T47D (cell line): ENCODE data around the gene FARP1.

Source experiments
- DNase-seq, 2 experiments: peaks; one replicate each; pipeline versions ENCODE4 v3.0.0 to v3.0.0-alpha.2; 2011 to 2012; ENCODE audit warnings: low read depth in 1 of 2, low spot score in 1 of 2
- JUND ChIP-seq: IDR thresholded peaks from 2 replicates; pipeline ENCODE4 v1.6.1; 2012; ENCODE audit warnings: low read depth
- in situ Hi-C: cut with HindIII; loops from 2 replicates; pipeline ENCODE4 v1.10.0; 2016; ENCODE audit warnings: low sequenced_read_pairs, low pct_unique_long_range_greater_than_20kb

Gene FARP1

DNA sequence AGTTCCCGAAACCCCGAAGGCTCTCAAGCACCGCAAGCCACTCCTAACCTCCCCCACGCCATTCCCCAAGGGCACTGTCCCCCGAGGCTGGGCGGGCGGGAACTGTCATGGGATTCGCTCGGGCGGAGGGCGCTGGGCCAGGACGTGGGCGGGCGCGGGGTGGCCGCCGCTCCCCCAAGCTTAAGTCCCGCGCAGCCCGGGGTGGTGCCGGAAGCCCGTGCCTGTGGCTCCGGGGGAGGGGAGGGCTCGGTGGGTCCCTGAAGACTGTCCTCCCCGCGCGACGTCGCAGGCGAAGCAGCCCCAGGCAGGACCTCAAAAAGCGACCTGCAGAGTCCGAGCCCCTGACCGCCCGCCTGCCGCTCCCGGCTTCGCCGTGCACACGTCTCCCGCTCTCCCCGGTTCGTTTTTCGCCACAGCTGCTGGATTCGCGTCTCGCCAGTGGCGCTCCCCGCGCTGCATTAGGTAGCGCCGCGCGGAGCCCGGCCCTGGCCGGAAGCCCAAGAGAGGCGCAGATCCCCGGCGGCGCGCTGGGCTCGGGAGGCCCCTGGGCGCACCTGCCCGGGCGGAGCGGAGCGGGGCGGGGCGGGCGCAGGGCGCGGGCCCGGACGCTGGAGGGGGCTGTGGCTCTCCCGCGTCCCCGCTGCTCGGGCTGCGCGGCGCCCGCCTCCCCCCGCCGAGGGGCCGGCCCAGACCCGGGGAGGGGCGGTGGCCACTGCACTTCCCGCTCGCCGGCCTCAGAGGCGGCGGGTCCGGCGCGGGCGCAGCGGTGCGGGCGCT lies at the start of gene FARP1:
Gene FARP1 (plus strand): TSS at position 715 of the 777 bp plus-strand sequence. CDS start 70,149 bp downstream, outside the sequence.
- TF ChIP-seq JUND, result no peak
- DNase-seq, result peak; percentile 79 to 87
- in situ Hi-C loops, result no loop called here

DNA sequence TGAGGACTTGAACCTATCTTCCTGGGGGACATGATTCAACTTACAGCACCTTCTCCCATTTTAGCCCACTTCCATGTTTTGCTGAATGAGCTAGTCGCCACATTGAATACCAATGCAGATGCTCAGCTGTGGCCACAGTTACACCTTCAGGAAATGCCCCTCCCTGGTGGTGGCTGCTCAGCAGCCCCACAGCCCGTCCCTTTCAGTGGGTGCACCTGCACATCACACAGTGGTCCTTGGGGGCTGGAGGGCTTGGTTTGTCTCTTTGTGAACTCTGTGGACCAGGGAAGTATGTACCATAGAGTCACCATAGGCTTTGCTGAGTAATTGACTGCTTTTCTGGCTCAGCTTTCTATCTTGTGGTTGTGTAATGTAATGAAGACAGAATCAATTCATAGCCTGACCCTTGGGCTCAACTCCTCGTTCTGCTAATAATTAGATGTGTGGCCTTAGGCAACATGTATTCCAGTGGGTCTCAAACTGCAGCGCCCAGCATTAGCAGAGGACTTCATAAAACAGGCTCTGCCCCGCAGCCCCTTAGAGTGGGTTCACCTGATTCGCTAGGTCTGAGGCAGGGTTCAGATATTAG lies 48.1 kb upstream of the FARP1 start:
- no peak for DNase-seq
- TF ChIP-seq JUND, result no peak
- in situ Hi-C loops, result no loop called here

GRCh38 chr13:98096059-98096458 lies 46.8 kb upstream of the FARP1 start:
- in situ Hi-C loops, result no loop called here
- DNase-seq, result no peak
- no peak for TF ChIP-seq JUND

- TF ChIP-seq JUND, result no peak
- DNase-seq, result no peak
- in situ Hi-C loops, result no loop called here
Measured at GRCh38 chr13:98097749-98098148, 45.1 kb upstream of the FARP1 start.

- in situ Hi-C loops, result no loop called here
- no peak for TF ChIP-seq JUND
- no peak for DNase-seq
Measured at GRCh38 chr13:98098516-98098915, 44.4 kb upstream of the FARP1 start.

DNA sequence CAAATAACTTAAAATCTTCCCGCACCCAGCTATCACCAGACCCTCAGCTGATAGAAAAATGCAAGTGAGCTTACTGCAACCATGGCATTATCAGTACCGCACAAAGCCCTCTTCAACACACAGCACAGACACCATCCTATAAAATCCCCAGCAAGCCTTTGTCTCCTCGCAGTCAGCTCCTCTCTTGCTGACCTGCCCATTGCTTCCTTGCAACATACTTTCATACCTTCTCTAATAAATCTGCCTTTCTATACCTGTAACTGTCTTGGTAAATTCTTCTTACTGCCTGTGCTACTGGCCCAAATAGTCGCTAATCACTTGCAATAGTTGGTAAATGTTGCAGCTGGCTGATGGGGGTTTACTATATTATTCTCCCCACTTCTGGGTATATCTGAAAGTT lies 43.3 kb upstream of the FARP1 start:
- DNase-seq, result no peak
- in situ Hi-C loops, result no loop called here
- no peak for TF ChIP-seq JUND

DNA sequence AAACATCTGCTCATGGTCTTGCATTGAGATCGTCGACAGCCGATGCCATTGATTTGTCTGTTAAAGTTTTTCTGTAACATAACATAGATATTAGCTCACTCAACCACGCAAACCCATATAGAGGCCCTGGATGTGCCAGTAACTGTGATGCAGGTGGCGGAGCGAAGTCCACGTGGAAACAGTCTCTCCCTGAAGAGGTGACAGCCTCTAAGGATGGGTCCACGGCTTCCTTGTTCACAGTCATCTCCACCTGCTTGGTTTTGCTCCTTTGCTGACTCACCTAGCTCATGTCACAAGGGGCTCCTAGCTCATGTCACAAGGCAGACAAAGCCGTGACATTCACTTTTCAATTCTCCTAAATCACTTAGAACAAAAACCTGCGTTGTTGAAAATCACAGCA lies 42.4 kb upstream of the FARP1 start:
- in situ Hi-C loops, result no loop called here
- TF ChIP-seq JUND, result no peak
- DNase-seq, result no peak

DNA sequence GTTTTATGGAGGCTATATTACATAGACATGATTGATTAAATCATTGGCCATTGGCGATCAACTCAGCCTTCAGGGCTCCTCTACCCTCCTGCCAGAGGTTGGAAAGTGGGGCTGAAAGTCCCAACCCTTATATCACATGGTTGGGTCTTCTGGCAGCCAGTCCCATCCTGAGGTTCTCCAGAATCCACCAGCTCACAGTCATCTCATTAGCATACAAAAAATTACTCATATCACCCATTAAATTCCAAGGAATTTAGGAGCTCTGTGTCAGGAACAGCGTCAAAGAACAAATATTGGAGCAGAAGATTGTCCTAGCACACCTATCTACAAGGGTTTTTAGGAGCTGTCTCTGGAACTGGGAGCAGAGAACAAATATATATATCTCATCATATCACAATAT lies 39.4 kb upstream of the FARP1 start:
- no peak for DNase-seq
- TF ChIP-seq JUND, result no peak
- in situ Hi-C loops, result no loop called here

DNA sequence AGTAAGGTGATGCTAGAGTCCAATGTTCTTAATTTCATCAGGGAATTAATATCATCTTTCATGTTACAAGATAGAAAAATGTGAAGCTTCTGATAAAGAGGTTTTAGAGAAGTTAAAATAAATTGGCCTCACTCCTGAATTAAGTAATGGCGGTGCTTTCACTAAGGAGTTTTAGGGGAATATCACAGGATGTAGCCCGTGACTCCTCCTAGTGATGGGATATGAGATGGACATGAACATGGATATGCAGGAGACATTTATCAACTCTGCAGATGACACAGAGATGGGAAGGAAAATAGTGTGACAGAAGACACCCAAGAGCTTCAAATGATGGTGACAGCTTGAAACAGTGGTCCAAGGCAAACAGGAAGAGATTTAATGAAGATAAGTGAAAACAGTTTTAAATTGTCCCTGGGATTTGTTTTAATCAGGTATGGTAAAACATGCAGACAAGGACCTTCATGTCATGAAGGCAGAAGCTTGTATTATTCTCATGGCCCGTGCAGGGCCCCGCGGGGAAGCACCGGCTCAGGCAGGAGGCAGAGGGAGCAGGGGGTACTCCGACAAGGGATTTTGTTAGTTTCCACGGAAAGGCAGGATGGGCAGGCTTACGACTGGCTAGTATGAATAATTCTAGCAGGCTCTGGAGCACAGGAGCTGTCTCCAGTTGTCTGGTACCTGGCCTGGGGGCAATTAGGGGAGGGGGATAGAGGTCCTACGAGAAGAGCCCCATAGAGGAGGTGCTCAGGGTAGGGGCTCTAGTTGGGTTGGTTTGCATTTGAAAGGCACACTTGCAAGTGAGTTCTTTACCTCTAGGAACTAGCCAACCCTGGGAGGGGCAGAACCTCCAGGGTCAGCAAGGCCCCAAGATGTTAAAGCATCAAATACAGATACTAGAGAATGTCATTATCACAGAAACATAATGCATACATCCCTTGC lies 38.7 kb upstream of the FARP1 start:
- no peak for TF ChIP-seq JUND
- DNase-seq, result no peak
- in situ Hi-C loops, result no loop called here

DNA sequence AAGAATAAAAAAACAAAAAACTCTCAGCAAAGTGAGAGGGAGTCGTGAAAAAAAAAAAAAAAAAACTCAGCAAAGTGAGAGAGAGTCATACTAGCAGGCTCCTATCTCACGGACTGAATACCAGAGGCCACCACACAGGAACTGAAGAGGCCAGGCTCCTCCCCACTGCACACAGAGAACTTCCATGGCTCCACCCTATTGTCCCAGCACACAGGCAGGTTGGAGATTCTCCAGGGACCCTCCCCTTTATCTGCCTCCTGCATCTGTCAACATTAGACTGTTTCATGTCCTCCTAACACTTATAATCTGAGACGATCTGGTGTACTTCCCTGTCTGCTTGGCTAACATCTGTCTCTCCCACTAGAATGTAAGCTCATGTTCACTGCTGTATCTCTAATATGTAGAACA lies 37.0 kb upstream of the FARP1 start:
- DNase-seq, result peak in 1 of 2 experiments; percentile 84
- no peak; the same call in 1 of the 2 replicates for TF ChIP-seq JUND
- in situ Hi-C loops, result no loop called here

- in situ Hi-C loops, result no loop called here
- TF ChIP-seq JUND, result no peak
- no peak for DNase-seq
Measured at GRCh38 chr13:98108341-98108740, 34.6 kb upstream of the FARP1 start.

DNA sequence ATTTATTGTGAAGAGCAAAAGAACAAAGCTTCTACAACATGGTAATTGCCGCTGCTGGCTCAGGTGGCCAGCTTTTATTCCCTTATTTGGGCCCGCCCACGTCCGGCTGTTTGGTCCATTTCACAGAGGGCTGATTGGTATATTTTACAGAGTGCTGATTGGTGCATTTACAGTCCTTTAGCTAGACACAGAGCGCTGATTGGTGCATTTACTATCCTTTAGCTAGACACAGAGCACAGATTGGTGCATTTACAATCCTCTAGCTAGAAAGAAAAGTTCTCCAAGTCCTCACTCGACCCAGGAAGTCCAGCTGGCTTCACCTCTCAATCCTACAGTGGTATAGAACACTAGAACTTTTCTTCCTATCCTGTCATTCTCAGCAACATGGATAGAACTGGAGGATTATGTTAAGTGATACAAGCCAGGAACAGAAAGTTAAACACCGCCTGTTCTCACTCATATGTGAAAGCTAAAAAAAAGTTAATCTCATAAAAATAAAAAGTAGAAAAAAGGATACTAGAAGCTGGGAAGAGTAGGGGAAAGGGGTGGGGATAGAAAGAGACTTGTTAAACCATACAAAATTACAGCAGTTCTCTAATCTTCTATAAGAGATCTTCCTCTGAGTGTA lies 33.6 kb upstream of the FARP1 start:
- no peak for DNase-seq
- TF ChIP-seq JUND, result no peak
- in situ Hi-C loops, result no loop called here

DNA sequence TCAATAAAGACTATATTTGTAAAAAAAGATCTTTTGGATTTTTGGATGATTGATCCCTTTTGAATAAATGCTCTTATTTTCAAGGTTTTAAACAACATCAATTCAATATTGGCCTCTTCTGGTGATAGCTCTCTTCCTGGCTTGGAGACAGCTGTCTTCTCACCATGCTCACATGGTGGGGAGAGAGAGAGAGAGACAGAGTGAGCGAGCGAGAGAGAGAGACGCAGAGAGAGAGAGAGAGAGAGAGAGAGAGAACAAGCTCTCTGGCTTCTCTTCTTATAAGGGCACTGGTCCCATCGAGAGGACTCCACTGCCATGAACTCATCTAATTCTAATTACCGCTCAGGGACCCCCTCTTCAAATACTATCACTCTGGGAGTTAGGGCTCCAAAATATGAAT lies 32.1 kb upstream of the FARP1 start:
- TF ChIP-seq JUND, result no peak
- DNase-seq, result no peak
- in situ Hi-C loops, result no loop called here
